K562 (cell line): ENCODE results near the gene COP1. TPM values are rescaled to one million over a fixed set of nuclear protein-coding genes. Genes with fewer than 3 reads are reported as not detected.

ENCODE experiments used
- ATAC-seq: fragments of 200-7000 bp; cut with Tn5 transposase; 3 replicates; pipeline ENCODE4 v1.9.1; 2020; ENCODE audit warnings: moderate library complexity
- BruUV-seq: library from RNA; stranded (reverse); fragments of 400-500 nt; replicated peaks from 2 replicates; lab custom pipeline; 2021; lab: Mats Ljungman, UMichigan
- CTCF ChIA-PET: fragments of 300-600 bp; formaldehyde crosslinking; extraction: SDS; loops from one replicate; lab custom pipeline; 2021; ENCODE audit warnings: low intra/inter-chr PET ratio; lab: Yijun Ruan, JAX
- POLR2A ChIA-PET: fragments of 300-600, 350-650 bp; sonication (Branson Sonifier 250); formaldehyde crosslinking; extraction: SDS; loops from one replicate; lab custom pipeline; 2021; ENCODE audit warnings: antibody characterized with exemption, inconsistent platforms; lab: Yijun Ruan, JAX
- DNase-seq, 4 experiments: peaks; one replicate each; pipeline versions ENCODE4 v3.0.0 to v3.0.0-alpha.2; 2011 to 2018; ENCODE audit warnings: low spot score in 3 of 4, mixed read lengths in 3 of 4; ENCODE audit errors: extremely low read depth in 1 of 4
- FAIRE-seq: peaks from 2 replicates; lab custom pipeline; 2011; peaks lifted over from hg19 to GRCh38; lab: Jason Lieb, UNC
- H2AFZ ChIP-seq: 2 replicates; pipeline ENCODE4 v1.6.0; 2011; ENCODE audit warnings: low read depth, low read length, control low read depth, inconsistent platforms
- H3K27ac ChIP-seq: fragments of 200-600 bp; 3 replicates; pipeline ENCODE4 v1.8.0; 2011; ENCODE audit warnings: low read depth, mild to moderate bottlenecking, control low read depth, inconsistent platforms, low read length, moderate library complexity, mixed read lengths; ENCODE audit errors: extremely low read depth
- H3K27me3 ChIP-seq, 2 experiments: fragments of 300-600 bp in 1 of 2; 2 replicates in 1 of 2; 3 replicates in 1 of 2; pipeline versions ENCODE4 v1.6.0 to v1.8.0; 2011; ENCODE audit warnings: inconsistent platforms in 2 of 2, low read length in 2 of 2, mild to moderate bottlenecking in 1 of 2, mixed read lengths in 1 of 2, moderate library complexity in 1 of 2; ENCODE audit not compliant: control insufficient read depth in 2 of 2, insufficient read depth in 2 of 2
- H3K36me3 ChIP-seq: fragments of 300-600 bp; 3 replicates; pipeline ENCODE4 v1.8.0; 2011; ENCODE audit warnings: mild to moderate bottlenecking, low read length, inconsistent platforms; ENCODE audit not compliant: control insufficient read depth, insufficient read depth
- H3K4me1 ChIP-seq, 2 experiments: fragments of 200-600 bp in 1 of 2; replicated peaks in 1 of 2; 2 replicates in 1 of 2; 3 replicates in 1 of 2; pipeline versions ENCODE4 v1.5.1 to v1.8.0; 2011; ENCODE audit warnings: inconsistent platforms in 2 of 2, low read length in 2 of 2, mild to moderate bottlenecking in 1 of 2, mixed read lengths in 1 of 2, moderate library complexity in 1 of 2; ENCODE audit not compliant: control insufficient read depth in 2 of 2, insufficient read depth in 2 of 2
- H3K4me2 ChIP-seq: 2 replicates; pipeline ENCODE4 v1.6.1; 2011; ENCODE audit warnings: low read length, control low read depth, inconsistent platforms, mixed read lengths; ENCODE audit not compliant: insufficient read depth
- H3K4me3 ChIP-seq: fragments of 200-600 bp; sonication (generic), shearing (Covaris generic); 2 replicates; pipeline ENCODE4 v1.5.1; 2016; ENCODE audit warnings: control low read depth, inconsistent platforms
- H3K79me2 ChIP-seq: fragments of 200-600 bp; 3 replicates; pipeline ENCODE4 v1.8.0; 2011; ENCODE audit warnings: low read length, inconsistent platforms; ENCODE audit not compliant: control insufficient read depth, insufficient read depth
- H3K9ac ChIP-seq, 2 experiments: 2 replicates each; pipeline versions ENCODE4 v1.6.0 to v1.6.1; 2011; ENCODE audit warnings: low read depth in 2 of 2, low read length in 2 of 2, control low read depth in 1 of 2, inconsistent platforms in 1 of 2, mild to moderate bottlenecking in 1 of 2, mixed read lengths in 1 of 2; ENCODE audit not compliant: insufficient read depth in 1 of 2
- H3K9me1 ChIP-seq: one replicate; pipeline ENCODE4 v1.6.0; 2011; ENCODE audit warnings: inconsistent platforms, mild to moderate bottlenecking, low read length, moderate library complexity; ENCODE audit not compliant: control insufficient read depth, insufficient read depth
- H3K9me3 ChIP-seq: replicated peaks from 2 replicates; pipeline ENCODE4 v1.5.1; 2011; ENCODE audit warnings: low read depth, low read length, inconsistent platforms; ENCODE audit not compliant: control insufficient read depth, insufficient read depth
- H4K20me1 ChIP-seq: replicated peaks from 2 replicates; pipeline ENCODE4 v1.6.1; 2011; ENCODE audit warnings: low read length, inconsistent platforms, mixed read lengths; ENCODE audit not compliant: control insufficient read depth, insufficient read depth
- HDAC3 ChIP-seq: fragments of 450-650 bp; IDR thresholded peaks from 2 replicates; pipeline ENCODE4 v1.6.1; 2018; ENCODE audit warnings: borderline replicate concordance, mild to moderate bottlenecking, moderate library complexity; ENCODE audit not compliant: partially characterized antibody
- SMARCC2 ChIP-seq: fragments of 450-650 bp; IDR thresholded peaks from 2 replicates; pipeline ENCODE4 v1.6.1; 2017; ENCODE audit warnings: antibody characterized with exemption, moderate library complexity, mild to moderate bottlenecking, low read depth
- SOX6 ChIP-seq: fragments of 450-650 bp; IDR thresholded peaks from 2 replicates; pipeline ENCODE4 v1.6.1; 2014; ENCODE audit warnings: mild to moderate bottlenecking
- ZNF583 ChIP-seq: fragments of 250-450 bp; sonication (Bioruptor Pico); IDR thresholded peaks from 2 replicates; pipeline ENCODE4 v1.4.0; 2020
- WGBS: fragments of 100-300 bp; shearing (Covaris generic); methylation state at CpG from one replicate; pipeline ENCODE4 v1.1.6; 2016; ENCODE audit warnings: low coverage, mixed read lengths; ENCODE audit not compliant: insufficient coverage; ENCODE audit errors: missing lambda C conversion rate; 5-methylcytosine and 5-hydroxymethylcytosine counted together
- in situ Hi-C: fragments of 300-500 bp; cut with MboI; formaldehyde crosslinking; loops from 4 replicates; pipeline ENCODE4 v1.15.0; 2018; ENCODE audit warnings: inconsistent platforms, mixed read lengths
- intact Hi-C: fragments of 100-400 bp; cut with micrococcal nuclease; formaldehyde crosslinking; loops from 2 replicates; pipeline ENCODE4 v1.14.2; 2022
- polyA plus RNA-seq, 8 experiments: library from polyadenylated mRNA; depleted of rRNA in 4 of 8; stranded (reverse) in 5 of 8; unstranded in 3 of 8; fragments of >200 nt; fragmentation: Nextera tagmentation in 2 of 8; fragmentation: Illumina TruSeq in 1 of 8; extraction: Ambion mirVana in 2 of 8; extraction: Trizol in 1 of 8; gene quantifications; 2 replicates each; pipeline versions ENCODE4 v1.2.1 to v1.2.3, GENCODE V29; 2011 to 2014; ENCODE audit warnings: inconsistent platforms in 1 of 8, missing spikeins in 1 of 8
- total RNA-seq, 7 experiments: library from RNA; depleted of rRNA in 6 of 7; stranded (reverse); fragments of >200 nt in 6 of 7; fragmentation: Illumina TruSeq in 2 of 7; extraction: Trizol in 2 of 7; gene quantifications; 2 replicates each; pipeline versions ENCODE4 v1.2.1 to v1.2.3, GENCODE V29; 2011 to 2021; ENCODE audit warnings: low replicate concordance in 1 of 7
- TF ChIP-seq, protein P1 (sequence below): fragments of 450-650 bp; IDR thresholded peaks from 2 replicates; pipeline ENCODE4 v1.7.0; 2016; ENCODE audit warnings: borderline replicate concordance
- TF ChIP-seq, protein P2 (sequence below): fragments of 450-650 bp; IDR thresholded peaks from 2 replicates; pipeline ENCODE4 v1.6.1; 2016; ENCODE audit warnings: mild to moderate bottlenecking, moderate library complexity
- TF ChIP-seq, protein P3 (sequence below), 2 experiments: fragments of 450-650 bp in 1 of 2; sonication (generic) in 1 of 2; formaldehyde crosslinking in 1 of 2; IDR thresholded peaks in 1 of 2; conservative IDR thresholded peaks in 1 of 2; 2 replicates each; pipeline versions ENCODE4 v1.6.1 to v1.8.1; 2016 to 2023; ENCODE audit warnings: mild to moderate bottlenecking in 2 of 2, moderate library complexity in 2 of 2, inconsistent platforms in 1 of 2, missing genetic modification reagents in 1 of 2

COP1 gene
- total and polyA plus RNA-seq, 9 of the 15 experiments (the other 6 are each of a cell fraction or from before 2014, with no cell fraction given), result 25.8 to 77.7 (median 58.6) TPM

DNA sequence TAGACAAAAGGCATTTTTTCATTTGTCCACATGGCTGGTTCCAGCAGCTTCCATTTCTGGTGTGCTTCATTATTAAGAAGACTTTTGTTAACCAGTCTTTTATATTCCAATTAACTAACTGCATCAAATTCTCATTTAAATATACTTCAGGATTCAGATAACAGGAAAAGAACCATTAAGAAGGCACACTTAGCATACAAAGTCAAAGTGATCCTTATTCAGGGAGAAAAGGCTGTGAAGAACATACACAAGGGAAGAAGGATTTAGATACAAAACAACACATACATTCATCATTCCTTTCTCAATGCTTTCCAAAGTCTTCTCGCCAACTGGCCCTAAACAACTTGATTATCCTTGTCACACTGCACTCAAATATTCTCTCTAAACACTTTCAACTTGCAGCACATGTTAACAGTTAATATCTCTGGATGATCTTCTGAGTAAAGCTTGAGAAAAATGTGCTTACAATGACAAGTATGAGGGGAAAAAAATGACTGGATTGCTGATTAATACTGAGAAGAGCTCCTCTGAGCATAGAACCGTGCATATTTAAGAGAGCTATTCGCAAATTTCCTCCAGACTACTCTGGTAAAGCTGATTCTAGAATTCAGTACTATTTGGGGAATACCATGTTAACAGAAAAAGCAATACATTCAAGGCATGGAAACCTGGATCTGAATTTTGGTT lies 238.5 kb downstream of the COP1 start:
- FAIRE-seq, result no peak
- no TSS peak for BruUV-seq
- no peak overlapping the region for H3K9ac ChIP-seq
- H3K36me3 ChIP-seq, result peaks cover 11% of the 10 kb centered on the region; the same call in 2 of the 3 replicates
- DNase-seq, result no peak
- no peak for ATAC-seq
- no peaks in the 10 kb centered on the region for H3K9me3 ChIP-seq
- H2AFZ ChIP-seq, result no peak overlapping the region
- H3K79me2 ChIP-seq, result no peaks in the 10 kb centered on the region
- ChIA-PET POLR2A (interaction anchor here (1.2 kb wide), 1 partner anchor 12 kb away, joined by 3 read pairs; no protein-coding TSS in a partner anchor), CTCF (no interaction called here)
- in situ Hi-C loops, result no loop called here
- no peak overlapping the region for H3K4me2 ChIP-seq
- no peaks in the 10 kb centered on the region for H3K4me1 ChIP-seq
- H3K27ac ChIP-seq, result no peak overlapping the region
- WGBS, result 93% methylated on average over 3 of the region's 3 CpGs
- no peaks in the 10 kb centered on the region for H4K20me1 ChIP-seq
- no peaks in the 10 kb centered on the region for H3K27me3 ChIP-seq
- H3K9me1 ChIP-seq, result no peaks in the 10 kb centered on the region
- intact Hi-C loops, result no loop called here
- no peak overlapping the region for H3K4me3 ChIP-seq
- no peak for TF ChIP-seq ZNF583 (CRISPR knock-in tag)
- TF ChIP-seq, protein P1, sequence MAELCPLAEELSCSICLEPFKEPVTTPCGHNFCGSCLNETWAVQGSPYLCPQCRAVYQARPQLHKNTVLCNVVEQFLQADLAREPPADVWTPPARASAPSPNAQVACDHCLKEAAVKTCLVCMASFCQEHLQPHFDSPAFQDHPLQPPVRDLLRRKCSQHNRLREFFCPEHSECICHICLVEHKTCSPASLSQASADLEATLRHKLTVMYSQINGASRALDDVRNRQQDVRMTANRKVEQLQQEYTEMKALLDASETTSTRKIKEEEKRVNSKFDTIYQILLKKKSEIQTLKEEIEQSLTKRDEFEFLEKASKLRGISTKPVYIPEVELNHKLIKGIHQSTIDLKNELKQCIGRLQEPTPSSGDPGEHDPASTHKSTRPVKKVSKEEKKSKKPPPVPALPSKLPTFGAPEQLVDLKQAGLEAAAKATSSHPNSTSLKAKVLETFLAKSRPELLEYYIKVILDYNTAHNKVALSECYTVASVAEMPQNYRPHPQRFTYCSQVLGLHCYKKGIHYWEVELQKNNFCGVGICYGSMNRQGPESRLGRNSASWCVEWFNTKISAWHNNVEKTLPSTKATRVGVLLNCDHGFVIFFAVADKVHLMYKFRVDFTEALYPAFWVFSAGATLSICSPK, result no peak
- TF ChIP-seq, protein P2, sequence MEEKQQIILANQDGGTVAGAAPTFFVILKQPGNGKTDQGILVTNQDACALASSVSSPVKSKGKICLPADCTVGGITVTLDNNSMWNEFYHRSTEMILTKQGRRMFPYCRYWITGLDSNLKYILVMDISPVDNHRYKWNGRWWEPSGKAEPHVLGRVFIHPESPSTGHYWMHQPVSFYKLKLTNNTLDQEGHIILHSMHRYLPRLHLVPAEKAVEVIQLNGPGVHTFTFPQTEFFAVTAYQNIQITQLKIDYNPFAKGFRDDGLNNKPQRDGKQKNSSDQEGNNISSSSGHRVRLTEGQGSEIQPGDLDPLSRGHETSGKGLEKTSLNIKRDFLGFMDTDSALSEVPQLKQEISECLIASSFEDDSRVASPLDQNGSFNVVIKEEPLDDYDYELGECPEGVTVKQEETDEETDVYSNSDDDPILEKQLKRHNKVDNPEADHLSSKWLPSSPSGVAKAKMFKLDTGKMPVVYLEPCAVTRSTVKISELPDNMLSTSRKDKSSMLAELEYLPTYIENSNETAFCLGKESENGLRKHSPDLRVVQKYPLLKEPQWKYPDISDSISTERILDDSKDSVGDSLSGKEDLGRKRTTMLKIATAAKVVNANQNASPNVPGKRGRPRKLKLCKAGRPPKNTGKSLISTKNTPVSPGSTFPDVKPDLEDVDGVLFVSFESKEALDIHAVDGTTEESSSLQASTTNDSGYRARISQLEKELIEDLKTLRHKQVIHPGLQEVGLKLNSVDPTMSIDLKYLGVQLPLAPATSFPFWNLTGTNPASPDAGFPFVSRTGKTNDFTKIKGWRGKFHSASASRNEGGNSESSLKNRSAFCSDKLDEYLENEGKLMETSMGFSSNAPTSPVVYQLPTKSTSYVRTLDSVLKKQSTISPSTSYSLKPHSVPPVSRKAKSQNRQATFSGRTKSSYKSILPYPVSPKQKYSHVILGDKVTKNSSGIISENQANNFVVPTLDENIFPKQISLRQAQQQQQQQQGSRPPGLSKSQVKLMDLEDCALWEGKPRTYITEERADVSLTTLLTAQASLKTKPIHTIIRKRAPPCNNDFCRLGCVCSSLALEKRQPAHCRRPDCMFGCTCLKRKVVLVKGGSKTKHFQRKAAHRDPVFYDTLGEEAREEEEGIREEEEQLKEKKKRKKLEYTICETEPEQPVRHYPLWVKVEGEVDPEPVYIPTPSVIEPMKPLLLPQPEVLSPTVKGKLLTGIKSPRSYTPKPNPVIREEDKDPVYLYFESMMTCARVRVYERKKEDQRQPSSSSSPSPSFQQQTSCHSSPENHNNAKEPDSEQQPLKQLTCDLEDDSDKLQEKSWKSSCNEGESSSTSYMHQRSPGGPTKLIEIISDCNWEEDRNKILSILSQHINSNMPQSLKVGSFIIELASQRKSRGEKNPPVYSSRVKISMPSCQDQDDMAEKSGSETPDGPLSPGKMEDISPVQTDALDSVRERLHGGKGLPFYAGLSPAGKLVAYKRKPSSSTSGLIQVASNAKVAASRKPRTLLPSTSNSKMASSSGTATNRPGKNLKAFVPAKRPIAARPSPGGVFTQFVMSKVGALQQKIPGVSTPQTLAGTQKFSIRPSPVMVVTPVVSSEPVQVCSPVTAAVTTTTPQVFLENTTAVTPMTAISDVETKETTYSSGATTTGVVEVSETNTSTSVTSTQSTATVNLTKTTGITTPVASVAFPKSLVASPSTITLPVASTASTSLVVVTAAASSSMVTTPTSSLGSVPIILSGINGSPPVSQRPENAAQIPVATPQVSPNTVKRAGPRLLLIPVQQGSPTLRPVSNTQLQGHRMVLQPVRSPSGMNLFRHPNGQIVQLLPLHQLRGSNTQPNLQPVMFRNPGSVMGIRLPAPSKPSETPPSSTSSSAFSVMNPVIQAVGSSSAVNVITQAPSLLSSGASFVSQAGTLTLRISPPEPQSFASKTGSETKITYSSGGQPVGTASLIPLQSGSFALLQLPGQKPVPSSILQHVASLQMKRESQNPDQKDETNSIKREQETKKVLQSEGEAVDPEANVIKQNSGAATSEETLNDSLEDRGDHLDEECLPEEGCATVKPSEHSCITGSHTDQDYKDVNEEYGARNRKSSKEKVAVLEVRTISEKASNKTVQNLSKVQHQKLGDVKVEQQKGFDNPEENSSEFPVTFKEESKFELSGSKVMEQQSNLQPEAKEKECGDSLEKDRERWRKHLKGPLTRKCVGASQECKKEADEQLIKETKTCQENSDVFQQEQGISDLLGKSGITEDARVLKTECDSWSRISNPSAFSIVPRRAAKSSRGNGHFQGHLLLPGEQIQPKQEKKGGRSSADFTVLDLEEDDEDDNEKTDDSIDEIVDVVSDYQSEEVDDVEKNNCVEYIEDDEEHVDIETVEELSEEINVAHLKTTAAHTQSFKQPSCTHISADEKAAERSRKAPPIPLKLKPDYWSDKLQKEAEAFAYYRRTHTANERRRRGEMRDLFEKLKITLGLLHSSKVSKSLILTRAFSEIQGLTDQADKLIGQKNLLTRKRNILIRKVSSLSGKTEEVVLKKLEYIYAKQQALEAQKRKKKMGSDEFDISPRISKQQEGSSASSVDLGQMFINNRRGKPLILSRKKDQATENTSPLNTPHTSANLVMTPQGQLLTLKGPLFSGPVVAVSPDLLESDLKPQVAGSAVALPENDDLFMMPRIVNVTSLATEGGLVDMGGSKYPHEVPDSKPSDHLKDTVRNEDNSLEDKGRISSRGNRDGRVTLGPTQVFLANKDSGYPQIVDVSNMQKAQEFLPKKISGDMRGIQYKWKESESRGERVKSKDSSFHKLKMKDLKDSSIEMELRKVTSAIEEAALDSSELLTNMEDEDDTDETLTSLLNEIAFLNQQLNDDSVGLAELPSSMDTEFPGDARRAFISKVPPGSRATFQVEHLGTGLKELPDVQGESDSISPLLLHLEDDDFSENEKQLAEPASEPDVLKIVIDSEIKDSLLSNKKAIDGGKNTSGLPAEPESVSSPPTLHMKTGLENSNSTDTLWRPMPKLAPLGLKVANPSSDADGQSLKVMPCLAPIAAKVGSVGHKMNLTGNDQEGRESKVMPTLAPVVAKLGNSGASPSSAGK, result no peak
- TF ChIP-seq HDAC3, result no peak
- TF ChIP-seq SOX6, result no peak
- TF ChIP-seq, protein P3, sequence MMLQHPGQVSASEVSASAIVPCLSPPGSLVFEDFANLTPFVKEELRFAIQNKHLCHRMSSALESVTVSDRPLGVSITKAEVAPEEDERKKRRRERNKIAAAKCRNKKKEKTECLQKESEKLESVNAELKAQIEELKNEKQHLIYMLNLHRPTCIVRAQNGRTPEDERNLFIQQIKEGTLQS (IDR thresholded peaks at IDR 0.05), result no peak
- TF ChIP-seq, protein P3 (CRISPR knock-in tag; conservative IDR thresholded peaks at IDR 0.05), result no peak
- no peak for TF ChIP-seq SMARCC2
